Panc1 (cell line): ENCODE results near the gene NFE2L1.

Source experiments
- TCF7L2 ChIP-seq: IDR thresholded peaks from 2 replicates; pipeline ENCODE4 v1.6.1; 2011; ENCODE audit warnings: mild to moderate bottlenecking, low read depth, low read length, inconsistent platforms
- TF ChIP-seq, protein P1 (sequence below): fragments of 450-650 bp; IDR thresholded peaks from 2 replicates; pipeline ENCODE4 v1.5.1; 2017; ENCODE audit warnings: mild to moderate bottlenecking

DNA sequence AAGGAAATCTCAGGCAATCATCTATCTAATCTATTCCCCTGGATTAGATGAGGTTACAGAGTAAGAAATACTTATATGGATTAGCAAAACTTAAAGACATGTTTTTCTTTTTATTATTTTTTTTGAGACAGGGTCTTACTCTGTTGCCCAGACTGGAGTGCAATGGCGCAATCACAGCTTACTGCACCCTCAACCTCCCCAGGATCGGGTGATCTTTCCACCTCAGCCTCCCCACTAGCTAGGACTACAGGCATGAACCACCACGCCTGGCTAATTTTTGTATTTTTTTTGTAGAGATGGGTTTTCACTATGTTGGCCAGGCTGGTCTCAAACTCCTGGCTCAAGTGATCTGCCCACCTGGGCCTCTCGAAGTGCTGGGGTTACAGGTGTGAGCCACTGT is 3.3 kb upstream of the NFE2L1 start:
- TF ChIP-seq, protein P1, sequence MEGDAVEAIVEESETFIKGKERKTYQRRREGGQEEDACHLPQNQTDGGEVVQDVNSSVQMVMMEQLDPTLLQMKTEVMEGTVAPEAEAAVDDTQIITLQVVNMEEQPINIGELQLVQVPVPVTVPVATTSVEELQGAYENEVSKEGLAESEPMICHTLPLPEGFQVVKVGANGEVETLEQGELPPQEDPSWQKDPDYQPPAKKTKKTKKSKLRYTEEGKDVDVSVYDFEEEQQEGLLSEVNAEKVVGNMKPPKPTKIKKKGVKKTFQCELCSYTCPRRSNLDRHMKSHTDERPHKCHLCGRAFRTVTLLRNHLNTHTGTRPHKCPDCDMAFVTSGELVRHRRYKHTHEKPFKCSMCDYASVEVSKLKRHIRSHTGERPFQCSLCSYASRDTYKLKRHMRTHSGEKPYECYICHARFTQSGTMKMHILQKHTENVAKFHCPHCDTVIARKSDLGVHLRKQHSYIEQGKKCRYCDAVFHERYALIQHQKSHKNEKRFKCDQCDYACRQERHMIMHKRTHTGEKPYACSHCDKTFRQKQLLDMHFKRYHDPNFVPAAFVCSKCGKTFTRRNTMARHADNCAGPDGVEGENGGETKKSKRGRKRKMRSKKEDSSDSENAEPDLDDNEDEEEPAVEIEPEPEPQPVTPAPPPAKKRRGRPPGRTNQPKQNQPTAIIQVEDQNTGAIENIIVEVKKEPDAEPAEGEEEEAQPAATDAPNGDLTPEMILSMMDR, result no peak
- no peak for TF ChIP-seq TCF7L2
